ENCODE results near the gene HINT2.

The HINT2 gene

DNA sequence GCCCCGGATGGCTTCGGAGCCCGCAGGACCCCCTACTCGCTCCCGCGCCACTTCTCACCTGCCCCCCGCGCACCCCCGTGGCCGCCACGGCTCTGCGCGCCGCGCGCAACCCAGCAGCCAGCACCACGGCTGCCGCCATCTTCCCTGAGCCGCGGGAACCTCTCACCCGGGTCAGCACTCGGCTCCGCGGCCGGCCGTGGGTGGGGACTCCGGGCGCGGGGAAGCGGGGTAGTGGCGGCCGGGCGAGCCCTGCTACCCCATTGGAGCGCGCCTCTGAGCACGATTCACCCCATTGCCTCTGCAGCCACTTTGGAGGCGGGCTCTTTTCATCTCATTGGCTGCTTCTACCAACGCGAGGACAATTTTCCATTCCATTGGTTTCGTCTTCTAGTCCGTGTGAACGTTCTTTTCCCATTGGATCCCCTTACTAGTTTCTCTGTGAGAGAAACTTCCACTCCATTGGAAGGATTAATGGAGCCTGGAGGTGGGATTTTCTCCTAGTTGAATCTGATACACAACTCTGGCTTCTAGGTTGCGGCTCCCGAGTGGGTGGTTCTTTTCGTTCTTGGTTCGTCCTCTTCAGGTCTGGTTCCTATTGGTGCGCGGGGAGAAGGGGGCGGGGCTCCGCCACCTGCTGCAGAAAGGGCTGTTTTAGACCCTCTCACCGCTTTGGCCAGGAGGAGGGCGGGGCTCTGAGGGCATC is at the start of gene HINT2:
HINT2 (minus strand) TSS at position 202 of the 703 bp plus-strand sequence; CDS start at position 139, 63 bp downstream.
- FAIRE-seq = peak; percentile 98

GRCh38 chr9:35863583-35863982 is 48.7 kb upstream of the HINT2 start:
- FAIRE-seq = no peak

DNA sequence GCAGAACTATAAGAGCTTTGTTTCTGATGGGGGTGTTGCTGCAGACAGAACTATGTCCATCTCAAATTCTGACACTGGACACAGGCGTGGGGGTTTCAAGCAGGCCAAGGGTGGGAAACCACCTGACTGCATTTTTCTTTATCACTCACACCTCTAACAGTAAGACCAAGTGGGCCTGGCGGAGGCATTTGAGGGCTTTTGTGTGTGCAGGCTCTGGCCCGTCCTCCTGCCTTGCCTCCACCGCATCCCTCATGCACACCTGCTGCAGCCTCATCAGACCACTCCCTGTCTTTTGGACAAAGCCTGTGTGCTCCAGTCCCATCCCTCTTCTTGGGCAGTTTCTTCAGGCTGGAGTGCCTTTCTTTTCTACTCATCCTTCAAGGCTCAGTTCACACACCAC is 47.5 kb upstream of the HINT2 start:
- FAIRE-seq = no peak

DNA sequence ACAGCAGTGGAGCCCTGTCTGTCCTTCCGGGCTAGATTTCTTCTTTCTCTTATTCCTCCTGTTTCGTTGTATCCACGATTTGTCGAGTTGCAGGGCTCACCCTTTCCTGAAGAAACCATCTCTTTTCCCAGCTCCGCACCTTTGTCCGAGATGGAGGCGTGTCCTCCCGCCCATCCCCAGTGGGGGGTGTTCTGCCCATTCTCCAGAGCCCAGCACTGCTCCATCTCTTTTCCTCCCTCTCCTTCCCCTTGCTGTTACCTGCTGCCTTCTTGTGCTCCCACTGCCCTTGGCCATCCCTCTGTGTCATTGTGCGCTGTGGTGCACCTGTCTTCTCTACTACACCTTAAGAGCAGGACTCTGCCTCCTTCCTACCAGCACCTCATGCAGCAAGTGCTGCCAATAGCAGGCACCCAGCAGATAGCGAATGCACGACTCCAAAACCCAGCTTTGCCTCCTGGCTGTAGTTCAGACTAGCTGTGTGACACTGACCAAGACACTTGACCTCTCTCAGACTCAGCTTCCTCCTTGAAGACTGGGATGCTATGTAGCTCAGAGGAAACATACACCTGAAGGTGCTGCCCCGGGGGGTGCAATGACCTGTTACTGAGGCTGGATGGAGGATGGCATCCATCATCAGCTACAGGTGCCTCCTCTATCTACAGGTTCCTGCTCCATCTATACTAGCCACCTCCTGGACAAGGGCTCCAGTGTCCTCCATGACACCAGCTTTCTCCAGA is 46.5 kb upstream of the HINT2 start:
- FAIRE-seq = no peak

GRCh38 chr9:35859990-35860339 is 45.1 kb upstream of the HINT2 start:
- no peak for FAIRE-seq

- FAIRE-seq = no peak
These were observed 44.6 kb upstream of the HINT2 start for GRCh38 chr9:35859310-35859989.

GRCh38 chr9:35858458-35858857 is 43.6 kb upstream of the HINT2 start:
- no peak for FAIRE-seq

DNA sequence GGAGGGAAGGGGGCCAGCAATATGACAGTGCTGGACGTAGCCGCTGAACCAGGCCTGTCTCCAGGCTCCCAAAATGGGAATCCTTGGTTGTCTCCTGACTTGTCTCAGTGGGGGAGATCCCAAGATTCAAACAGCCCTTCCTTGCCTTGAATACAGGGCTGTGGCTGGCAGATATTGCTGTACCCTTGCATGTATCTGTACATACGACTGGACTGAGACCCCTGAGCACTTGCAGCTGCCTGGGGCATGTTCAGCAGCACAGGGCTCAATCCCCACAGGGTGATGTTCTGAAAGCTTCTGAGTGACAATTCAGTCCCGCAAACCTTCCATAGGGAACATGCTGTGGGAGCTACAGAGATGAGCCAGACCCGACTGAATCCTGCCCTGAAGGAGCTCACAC is 42.0 kb upstream of the HINT2 start:
- no peak for FAIRE-seq

DNA sequence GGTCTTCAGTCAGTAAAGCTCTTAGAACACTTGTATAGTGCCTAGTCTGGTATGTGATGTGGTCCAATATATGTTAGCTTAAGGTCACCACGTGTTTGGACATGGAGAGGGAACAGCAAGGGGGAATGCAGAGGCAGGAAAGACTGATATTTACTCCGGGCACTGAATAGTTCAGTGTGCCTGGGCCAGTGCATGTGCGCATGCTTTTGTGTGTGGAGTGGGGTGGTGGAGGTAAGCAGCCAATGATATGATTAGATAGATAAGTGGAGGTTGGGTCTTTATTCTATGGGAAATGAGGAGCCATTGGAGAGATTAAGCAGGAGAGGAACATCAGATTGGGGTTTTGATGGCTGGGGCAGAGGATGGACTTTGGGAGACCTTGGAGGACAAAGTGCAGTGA is 41.4 kb upstream of the HINT2 start:
- FAIRE-seq = no peak

DNA sequence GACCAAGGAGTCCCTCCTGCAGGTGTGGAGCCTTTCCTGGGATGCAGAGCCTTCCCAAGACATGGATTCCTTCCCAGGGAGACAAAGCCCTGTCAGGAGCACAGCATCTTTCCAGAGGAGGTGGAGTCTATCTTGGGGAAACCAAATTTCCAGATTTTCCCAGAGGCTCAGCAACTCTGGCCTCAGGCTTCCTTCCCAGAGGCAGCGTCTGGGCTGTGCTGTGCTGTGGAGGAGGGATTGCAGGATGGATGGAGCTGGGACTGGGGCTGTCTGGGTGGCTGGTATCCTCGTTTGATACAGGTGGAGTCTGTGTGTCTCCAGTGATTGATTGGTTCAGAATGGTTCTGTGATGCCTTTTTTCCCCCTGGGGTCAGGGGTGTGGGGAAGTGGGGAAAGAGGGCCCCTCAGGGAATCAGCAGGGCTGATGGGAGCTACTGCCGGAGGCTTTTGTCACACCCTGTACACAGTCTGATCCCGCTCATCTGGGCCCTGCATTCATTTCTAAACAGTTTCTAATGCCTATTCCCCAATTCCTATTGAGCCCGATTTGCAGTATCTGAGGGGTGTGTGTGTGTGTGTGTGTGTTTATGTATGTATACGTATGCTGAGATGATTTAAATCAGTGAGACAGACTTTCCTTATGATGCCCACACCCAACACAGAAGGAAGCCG is 39.4 kb upstream of the HINT2 start:
- FAIRE-seq = no peak

GRCh38 chr9:35852876-35853865 is 38.3 kb upstream of the HINT2 start:
- FAIRE-seq = no peak

DNA sequence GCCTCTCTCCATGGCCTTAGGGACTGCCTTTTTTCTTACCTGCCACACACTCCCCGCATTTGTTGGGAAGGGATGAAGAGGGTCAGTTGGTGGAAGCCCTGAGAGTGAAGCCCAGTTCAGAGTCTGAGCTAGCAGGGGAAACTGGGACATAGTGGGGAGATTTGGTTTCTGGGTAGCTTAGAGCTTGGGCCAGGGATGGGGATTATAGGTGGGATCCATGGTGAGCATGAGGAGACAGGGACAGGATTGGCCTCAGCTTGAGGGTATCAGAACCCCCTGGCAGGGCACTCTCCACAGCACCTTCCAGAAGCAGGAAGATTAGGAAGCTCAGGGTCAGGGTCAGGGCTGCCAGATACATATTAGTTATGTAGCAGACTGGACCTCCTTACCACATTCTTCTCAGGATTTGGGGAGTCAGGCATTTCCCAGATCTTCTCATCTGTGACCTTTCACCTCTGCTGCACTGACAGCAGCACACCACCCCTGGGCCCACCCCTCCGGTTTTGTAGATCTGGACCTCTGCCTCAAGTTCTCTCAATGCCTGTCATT is 37.5 kb upstream of the HINT2 start:
- no peak for FAIRE-seq

DNA sequence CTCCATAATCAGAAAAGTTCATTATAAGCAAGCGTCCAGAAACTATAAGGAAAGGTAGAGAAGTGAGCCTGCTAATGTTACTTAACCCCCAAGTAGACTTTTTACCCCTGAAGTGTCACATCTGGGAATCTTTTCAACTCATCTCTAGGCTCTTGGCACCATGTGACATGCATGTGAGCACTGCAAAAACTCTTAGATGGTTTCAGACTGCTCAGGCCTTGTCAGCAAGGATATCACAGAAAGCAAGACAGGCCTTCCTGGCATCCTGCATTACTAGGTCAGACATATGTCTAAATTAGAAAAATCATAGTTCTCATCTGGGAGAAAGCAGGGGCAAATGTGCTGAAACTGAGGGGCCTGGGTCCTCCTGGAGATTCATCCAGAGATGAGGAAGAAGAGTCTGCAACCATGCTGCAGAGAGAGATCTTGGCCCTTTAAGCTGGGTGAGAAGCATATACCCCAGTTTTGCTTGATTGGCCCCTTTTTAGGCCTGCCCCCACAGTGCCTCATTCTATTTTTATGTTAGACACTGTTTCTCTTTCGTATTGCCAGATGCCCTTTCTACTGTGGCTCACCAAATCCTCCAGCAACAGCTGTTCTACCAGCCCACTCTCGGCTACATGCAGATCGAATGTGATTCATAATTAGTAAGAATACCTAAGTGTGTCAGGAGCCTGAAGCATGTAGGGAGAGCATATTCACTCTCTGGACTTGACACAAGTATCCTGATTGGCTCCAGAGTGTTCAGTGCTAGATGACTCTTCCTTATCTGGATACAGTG is 33.1 kb upstream of the HINT2 start:
- no peak for FAIRE-seq

DNA sequence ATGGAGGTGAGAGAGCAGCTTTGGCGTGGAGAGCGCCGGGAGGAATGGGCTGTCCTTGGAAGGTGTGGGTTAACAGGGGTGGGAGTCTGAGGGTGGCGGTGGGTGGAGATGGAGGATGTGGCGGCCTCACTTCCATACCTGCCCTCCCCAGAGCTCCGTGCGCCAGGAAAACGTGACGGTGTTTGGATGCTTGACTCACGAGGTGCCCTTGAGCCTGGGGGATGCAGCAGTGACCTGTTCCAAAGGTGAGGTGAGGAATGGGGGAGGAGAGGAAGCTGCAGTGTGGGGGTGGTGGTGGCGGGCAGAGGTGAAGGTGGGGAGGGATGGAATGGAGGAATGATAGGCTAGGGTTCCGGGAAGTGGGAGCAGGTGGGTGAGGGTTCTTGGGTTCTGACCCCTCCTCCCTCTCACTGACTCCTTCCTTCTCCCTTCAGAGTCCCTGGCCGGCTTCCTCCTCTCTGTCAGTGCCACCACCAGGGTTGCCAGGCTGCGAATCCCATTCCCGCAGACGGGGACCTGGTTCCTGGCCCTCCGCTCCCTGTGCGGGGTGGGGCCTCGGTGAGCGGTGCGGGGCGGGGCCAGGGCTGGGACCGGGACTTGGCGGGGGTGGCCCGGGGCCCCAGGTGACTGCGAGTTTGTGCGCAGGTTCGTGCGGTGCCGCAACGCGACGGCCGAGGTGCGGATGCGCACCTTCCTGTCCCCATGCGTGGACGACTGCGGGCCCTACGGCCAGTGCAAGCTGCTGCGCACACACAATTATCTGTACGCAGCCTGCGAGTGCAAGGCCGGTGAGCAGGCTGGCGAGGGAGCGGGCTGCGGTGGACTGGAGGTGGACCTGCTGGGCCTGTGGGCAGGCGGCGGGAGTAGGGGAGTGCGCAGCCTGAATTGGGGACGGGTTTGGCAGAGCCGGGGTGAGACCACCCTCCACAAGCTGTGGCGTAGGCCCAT is 31.3 kb upstream of the HINT2 start:
- FAIRE-seq = no peak

DNA sequence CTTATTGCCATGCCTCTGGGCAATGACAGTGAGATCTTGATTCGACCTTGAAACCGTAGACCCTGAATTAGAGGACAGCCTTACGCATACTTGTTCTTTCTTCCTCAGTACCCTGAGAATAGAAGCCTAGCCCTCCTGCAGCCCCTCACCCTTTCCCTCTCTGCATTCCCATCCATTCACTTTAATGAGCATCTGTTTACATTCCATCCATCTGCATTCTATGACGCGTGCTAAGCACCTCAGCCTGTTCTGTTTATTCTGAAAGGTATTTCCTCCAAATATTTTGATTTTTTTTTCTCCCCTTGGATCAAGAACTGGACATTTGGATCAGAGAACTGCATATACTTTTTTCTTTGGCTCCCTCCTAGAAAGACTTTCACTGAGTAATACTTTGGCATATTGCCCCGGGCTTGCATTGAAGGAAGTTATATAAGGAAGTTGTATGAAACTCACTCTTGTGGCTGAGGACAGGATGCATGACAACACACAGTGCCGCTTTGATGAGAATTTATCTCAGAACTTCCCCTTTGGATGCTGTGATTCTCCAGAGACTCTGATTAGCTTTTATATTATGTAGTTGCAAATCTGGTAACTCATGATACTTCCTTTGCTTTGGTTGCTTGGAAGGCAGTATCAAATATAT is 29.9 kb upstream of the HINT2 start:
- no peak for FAIRE-seq

DNA sequence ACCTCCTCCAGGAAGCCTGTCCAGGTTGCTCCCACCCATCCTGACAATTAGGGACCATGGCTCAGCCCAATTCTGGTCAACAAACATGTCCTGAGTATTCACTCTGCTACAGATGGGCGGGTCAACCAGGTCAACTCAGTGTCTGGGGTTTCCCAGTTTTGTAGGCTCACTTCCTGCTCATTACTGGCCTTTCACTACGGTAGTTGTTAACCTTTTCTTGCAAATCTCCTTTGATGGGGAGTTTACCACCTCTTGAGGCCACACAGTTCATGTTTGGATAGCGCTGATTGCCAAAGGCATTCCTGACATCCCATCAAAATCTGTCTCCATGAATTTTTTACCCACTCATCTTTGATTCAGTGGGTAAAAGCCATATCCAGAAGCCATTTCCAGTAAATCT is 28.0 kb upstream of the HINT2 start:
- FAIRE-seq = no peak

DNA sequence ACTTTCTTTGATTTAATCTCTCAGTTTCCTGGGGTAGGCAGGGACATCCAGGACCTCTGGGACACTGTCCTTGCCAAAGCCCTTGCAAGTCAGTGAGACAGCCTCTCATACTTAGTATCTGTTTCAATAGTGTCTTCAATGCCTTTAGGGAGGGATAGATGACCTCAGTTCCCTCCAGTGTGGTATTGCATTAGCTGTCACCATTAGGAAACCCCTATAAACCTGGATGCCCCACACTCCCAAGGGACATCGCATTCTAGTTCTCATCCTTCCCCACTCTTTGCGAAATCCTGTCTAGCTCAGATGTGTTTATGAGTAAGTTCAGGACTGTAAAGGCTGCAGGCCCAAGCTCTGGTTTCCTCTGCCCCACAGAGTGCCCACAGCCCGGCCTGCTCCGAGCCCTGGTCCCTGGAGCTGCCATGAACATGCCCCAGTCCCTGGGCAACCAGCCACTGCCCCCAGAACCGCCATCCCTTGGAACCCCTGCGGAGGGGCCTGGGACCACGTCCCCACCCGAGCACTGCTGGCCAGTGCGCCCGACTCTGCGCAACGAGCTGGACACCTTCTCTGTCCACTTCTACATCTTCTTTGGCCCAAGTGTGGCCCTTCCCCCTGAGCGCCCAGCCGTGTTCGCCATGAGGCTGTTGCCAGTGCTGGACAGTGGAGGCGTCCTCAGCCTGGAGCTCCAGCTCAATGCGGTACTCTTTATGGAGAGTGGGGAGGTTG is 27.3 kb upstream of the HINT2 start:
- FAIRE-seq = no peak

DNA sequence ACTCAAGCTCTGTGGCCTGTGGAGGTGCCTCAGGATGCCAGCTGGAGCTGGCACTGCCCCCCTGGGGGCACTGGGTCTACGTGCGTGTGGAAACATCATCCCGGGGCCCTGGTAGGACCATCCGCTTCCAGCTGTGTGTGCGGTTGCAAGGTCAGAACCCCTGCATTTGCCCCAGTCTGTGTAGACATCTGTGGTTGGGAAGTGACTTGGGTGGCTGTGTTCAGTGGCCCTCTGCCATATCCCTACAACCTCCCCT is 26.7 kb upstream of the HINT2 start:
- no peak for FAIRE-seq
